ENCODE results near the gene KCNH1. TPM values are rescaled to one million over a fixed set of nuclear protein-coding genes. Genes with fewer than 3 reads are reported as not detected.

Gene KCNH1
- total and polyA plus RNA-seq, 2 of the 4 experiments (the other 2 are of a cell fraction): 0.27 to 0.54 TPM

GRCh38 chr1:210681158-210681557 lies 452.8 kb downstream of the KCNH1 start:
- Histone ChIP-seq H3K56ac (ENCODE audit: extremely low read depth, insufficient read depth, low read length) (no peak overlapping the region), H2BK15ac (ENCODE audit: low read depth, low read length) (no peak overlapping the region), H2BK5ac (ENCODE audit: low read depth, low read length, poor library complexity, severe bottlenecking) (no peak overlapping the region), H3K79me1 (ENCODE audit: low read depth in 1 of 2, low read length in 2 of 2) (no peaks in the 10 kb centered on the region), H3K36me3 (ENCODE audit: control insufficient read depth, insufficient read depth, low read length) (no peaks in the 10 kb centered on the region), H4K20me1 (ENCODE audit: insufficient read depth, low read length) (no peaks in the 10 kb centered on the region), H2BK20ac (ENCODE audit: low read depth, low read length) (no peak overlapping the region), H3K23ac (ENCODE audit: low read depth, low read length) (no peak overlapping the region), H3K9ac (ENCODE audit: low read depth, low read length) (no peak overlapping the region), H3K9me1 (ENCODE audit: insufficient read depth, low read length) (no peaks in the 10 kb centered on the region), H3K4ac (ENCODE audit: low read depth, low read length) (no peak overlapping the region), H2AK9ac (replicated peaks; ENCODE audit: low read depth, low read length, poor library complexity) (no peak overlapping the region), H4K91ac (ENCODE audit: insufficient read depth, low read depth, low read length) (no peak overlapping the region), H3K4me3 (ENCODE audit: insufficient read depth, low read depth, low read length) (no peak overlapping the region), H3K9me3 (ENCODE audit: control insufficient read depth, insufficient read depth, low read length) (no peaks in the 10 kb centered on the region), H2AFZ (replicated peaks; ENCODE audit: low read length, poor library complexity) (no peak overlapping the region), H3K27me3 (ENCODE audit: control insufficient read depth, insufficient read depth, low read length) (no peaks in the 10 kb centered on the region), H2AK5ac (ENCODE audit: low read depth, low read length) (no peak overlapping the region), H4K5ac (ENCODE audit: low read depth, low read length) (no peak overlapping the region), H3K4me1 (ENCODE audit: control insufficient read depth, insufficient read depth, low read length) (0 out of 2 replicates have a peak, but pooled peaks cover 3% of the 10 kb centered on the region), H3K14ac (replicated peaks; ENCODE audit: low read depth, low read length) (no peak overlapping the region), H3K4me2 (ENCODE audit: low read depth, low read length) (no peak overlapping the region), H2BK120ac (ENCODE audit: low read depth, low read length) (no peak overlapping the region), H3K27ac (ENCODE audit: insufficient read depth, low read length) (no peak overlapping the region), H3K18ac (ENCODE audit: low read depth, low read length) (no peak overlapping the region), H4K8ac (ENCODE audit: low read depth in 2 of 2, low read length in 2 of 2) (no peak overlapping the region)
- DNase-seq (peak; percentile 34), ATAC-seq (ENCODE audit: low read depth) (no peak; the same call in 1 of the 2 replicates)
- BruUV-seq (replicated peaks): no TSS peak
- intact Hi-C loops (cut with micrococcal nuclease) (no loop called here), in situ Hi-C loops (cut with MboI; ENCODE audit: low sequenced_read_pairs) (no loop called here), dilution Hi-C loops (cut with HindIII; ENCODE audit: low sequenced_read_pairs, unreplicated experiment) (no loop called here)
- CTCF ChIA-PET: interaction anchor here (0.6 to 1.4 kb wide), 2 partner anchors 230 to 453 kb away, joined by 4 to 6 read pairs; partner anchors contain the start of gene KCNH1
- peak; percentile 83 for TF ChIP-seq CEBPB (IDR thresholded peaks at IDR 0.05; ENCODE audit: low read depth, low read length)
- TF ChIP-seq USF2 (IDR thresholded peaks at IDR 0.05; ENCODE audit: low read depth, low read length): no peak
- TF ChIP-seq MXI1 (IDR thresholded peaks at IDR 0.05; ENCODE audit: borderline replicate concordance, low read depth, low read length): no peak
- POLR2A ChIA-PET (ENCODE audit: unreplicated experiment): no interaction called here
- no CpG with 5 or more reads among the region's 7 CpGs for WGBS, 2 experiments (ENCODE audit: extremely low coverage in 2 of 2, insufficient read length in 1 of 2)
